Adrenal gland (tissue), 5 donors: Measurements from ENCODE around the gene CAMK1.

ENCODE experiments used
- POLR2A ChIP-seq, 2 donors: fragments of 450-650 bp; IDR thresholded peaks; one replicate each; pipeline ENCODE4 v1.6.1; 2017; ENCODE audit warnings: antibody characterized with exemption in 2 of 2, mild to moderate bottlenecking in 2 of 2, moderate library complexity in 1 of 2
- TF ChIP-seq, protein P1 (sequence below), 6 experiments: fragments of 450-650 bp in 4 of 6; fragments of 200-600 bp in 2 of 6; sonication (generic) in 1 of 6; IDR thresholded peaks; 1 replicate in 5 of 6; 2 replicates in 1 of 6; pipeline versions ENCODE4 v1.5.1 to v1.8.0; 2016 to 2021; ENCODE audit warnings: antibody characterized with exemption in 6 of 6, mild to moderate bottlenecking in 2 of 6, moderate library complexity in 1 of 6
- donor health status: DM: no; HTN: no; CAD: no.

DNA sequence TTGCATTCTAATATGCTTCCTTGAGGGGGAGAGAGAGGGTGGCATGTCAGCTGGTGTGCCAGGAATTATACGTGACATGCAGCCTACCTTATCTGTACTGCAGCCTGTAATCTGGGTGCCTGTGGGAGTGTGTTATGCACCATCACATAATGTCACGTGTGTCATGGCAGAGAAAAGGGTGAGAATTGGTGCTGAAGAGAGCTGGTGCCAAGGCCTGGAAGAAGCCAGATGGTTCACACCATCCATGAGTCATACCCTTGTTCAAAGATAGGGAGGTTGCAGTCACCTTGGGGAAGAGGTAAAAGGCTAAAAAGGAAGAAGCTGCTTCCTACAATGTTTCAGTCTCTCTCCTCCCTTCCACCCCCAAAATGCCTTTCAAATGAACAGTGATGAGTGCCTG is 32.9 kb downstream of the CAMK1 start:
- no peak for TF ChIP-seq POLR2A (IDR thresholded peaks at IDR 0.05)
- TF ChIP-seq, protein P1, sequence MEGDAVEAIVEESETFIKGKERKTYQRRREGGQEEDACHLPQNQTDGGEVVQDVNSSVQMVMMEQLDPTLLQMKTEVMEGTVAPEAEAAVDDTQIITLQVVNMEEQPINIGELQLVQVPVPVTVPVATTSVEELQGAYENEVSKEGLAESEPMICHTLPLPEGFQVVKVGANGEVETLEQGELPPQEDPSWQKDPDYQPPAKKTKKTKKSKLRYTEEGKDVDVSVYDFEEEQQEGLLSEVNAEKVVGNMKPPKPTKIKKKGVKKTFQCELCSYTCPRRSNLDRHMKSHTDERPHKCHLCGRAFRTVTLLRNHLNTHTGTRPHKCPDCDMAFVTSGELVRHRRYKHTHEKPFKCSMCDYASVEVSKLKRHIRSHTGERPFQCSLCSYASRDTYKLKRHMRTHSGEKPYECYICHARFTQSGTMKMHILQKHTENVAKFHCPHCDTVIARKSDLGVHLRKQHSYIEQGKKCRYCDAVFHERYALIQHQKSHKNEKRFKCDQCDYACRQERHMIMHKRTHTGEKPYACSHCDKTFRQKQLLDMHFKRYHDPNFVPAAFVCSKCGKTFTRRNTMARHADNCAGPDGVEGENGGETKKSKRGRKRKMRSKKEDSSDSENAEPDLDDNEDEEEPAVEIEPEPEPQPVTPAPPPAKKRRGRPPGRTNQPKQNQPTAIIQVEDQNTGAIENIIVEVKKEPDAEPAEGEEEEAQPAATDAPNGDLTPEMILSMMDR (IDR thresholded peaks at IDR 0.05), result no peak
